Chondrocyte (in vitro differentiated cells): ENCODE results near the gene RERG. TPM values are rescaled to one million over a fixed set of nuclear protein-coding genes. Genes with fewer than 3 reads are reported as not detected.

Source experiments
- DNase-seq: peaks from one replicate; pipeline ENCODE4 v3.0.0; 2021; ENCODE audit warnings: mixed read lengths, low spot score
- H3K27ac Mint-ChIP-seq: one replicate; pipeline ENCODE4 v1.8.0; 2021; ENCODE audit warnings: mild to moderate bottlenecking, moderate library complexity, mixed read lengths; ENCODE audit not compliant: unreplicated experiment
- H3K27me3 Mint-ChIP-seq: 2 replicates; pipeline ENCODE4 v1.8.0; 2021; ENCODE audit warnings: low read depth, mixed read lengths
- H3K36me3 Mint-ChIP-seq: 2 replicates; pipeline ENCODE4 v1.8.0; 2021; ENCODE audit warnings: low read depth, mixed read lengths
- H3K4me1 Mint-ChIP-seq: 2 replicates; pipeline ENCODE4 v1.8.0; 2021; ENCODE audit warnings: low read depth, mild to moderate bottlenecking, mixed read lengths
- H3K4me3 Mint-ChIP-seq: one replicate; pipeline ENCODE4 v1.8.0; 2021; ENCODE audit warnings: mild to moderate bottlenecking, moderate library complexity, mixed read lengths; ENCODE audit not compliant: unreplicated experiment
- H3K9me3 Mint-ChIP-seq: 2 replicates; pipeline ENCODE4 v1.8.0; 2021; ENCODE audit warnings: low read depth, mixed read lengths
- CTCF ChIP-seq: fragments of 200-600 bp; sonication (generic); IDR thresholded peaks from 2 replicates; pipeline ENCODE4 v1.5.0; 2021; ENCODE audit warnings: antibody characterized with exemption, mild to moderate bottlenecking, moderate library complexity
- total RNA-seq: library from RNA; stranded (reverse); gene quantifications from 3 replicates; pipeline ENCODE4 v1.2.1, GENCODE V29; 2021

RERG gene
- total RNA-seq, 1 donor from 2014 or later = 10.1 TPM

GRCh38 chr12:15116983-15117382, 104.2 kb downstream of the RERG start:
- H3K9me3 Mint-ChIP-seq = no peaks in the 10 kb centered on the region
- no peak for DNase-seq
- TF ChIP-seq CTCF = no peak
- peak overlapping the region; percentile 53 for H3K27ac Mint-ChIP-seq
- H3K27me3 Mint-ChIP-seq = no peaks in the 10 kb centered on the region
- H3K4me1 Mint-ChIP-seq = peaks cover 43% of the 10 kb centered on the region
- no peaks in the 10 kb centered on the region for H3K36me3 Mint-ChIP-seq
- no peak overlapping the region for H3K4me3 Mint-ChIP-seq

GRCh38 chr12:15116086-15116485, 105.1 kb downstream of the RERG start:
- Mint-ChIP-seq H3K27ac (peak overlapping the region; percentile 18), H3K4me3 (peak overlapping the region; percentile 56), H3K36me3 (peaks cover 3% of the 10 kb centered on the region), H3K9me3 (no peaks in the 10 kb centered on the region), H3K4me1 (peaks cover 38% of the 10 kb centered on the region), H3K27me3 (no peaks in the 10 kb centered on the region)
- DNase-seq = no peak
- no peak for TF ChIP-seq CTCF

DNA sequence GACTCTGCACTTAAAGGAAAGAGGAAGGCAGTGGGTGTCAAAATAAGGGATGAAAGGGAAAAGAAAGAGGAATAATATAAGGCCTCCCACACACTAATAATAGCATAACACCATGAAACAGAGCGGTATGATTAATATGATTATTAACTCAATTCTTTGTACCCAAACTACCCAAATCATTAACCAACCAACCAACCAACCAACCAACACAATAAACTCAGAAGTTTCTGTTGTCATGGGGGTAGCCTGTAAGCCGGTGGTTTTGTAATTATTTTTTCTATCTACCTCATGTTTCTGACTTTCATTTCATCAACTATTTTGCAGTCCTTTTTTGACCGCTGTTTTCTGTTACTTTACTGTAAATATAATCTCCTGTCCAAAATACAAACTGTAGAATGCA, 105.8 kb downstream of the RERG start:
- Mint-ChIP-seq H3K4me3 (no peak overlapping the region), H3K9me3 (no peaks in the 10 kb centered on the region), H3K4me1 (peaks cover 33% of the 10 kb centered on the region), H3K27me3 (no peaks in the 10 kb centered on the region), H3K27ac (no peak overlapping the region), H3K36me3 (peaks cover 7% of the 10 kb centered on the region)
- TF ChIP-seq CTCF = no peak
- no peak for DNase-seq

DNA sequence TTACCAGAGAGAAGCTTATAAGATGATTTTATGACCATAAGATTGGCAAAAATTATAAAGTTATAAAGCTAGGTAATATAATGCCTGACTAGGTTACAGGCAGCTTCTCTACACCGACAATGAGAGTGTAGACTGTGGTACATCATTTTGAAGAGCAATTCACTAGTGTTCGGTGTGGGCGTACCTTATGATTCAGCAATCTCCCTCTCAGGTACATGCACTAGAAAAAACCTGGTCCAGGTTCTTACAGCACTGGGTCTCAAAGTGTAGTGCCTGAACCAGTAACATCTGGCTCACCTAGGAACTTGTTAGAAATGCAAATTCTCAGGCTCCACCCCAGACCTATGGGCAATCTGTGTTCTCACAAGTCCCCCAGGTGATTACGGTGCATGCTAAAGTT, 106.7 kb downstream of the RERG start:
- TF ChIP-seq CTCF = no peak
- no peak for DNase-seq
- H3K27me3 Mint-ChIP-seq = no peaks in the 10 kb centered on the region
- peaks cover 28% of the 10 kb centered on the region for H3K4me1 Mint-ChIP-seq
- no peaks in the 10 kb centered on the region for H3K9me3 Mint-ChIP-seq
- no peak overlapping the region for H3K4me3 Mint-ChIP-seq
- H3K36me3 Mint-ChIP-seq = peaks cover 8% of the 10 kb centered on the region
- no peak overlapping the region for H3K27ac Mint-ChIP-seq

- H3K27ac Mint-ChIP-seq = no peak overlapping the region
- no peaks in the 10 kb centered on the region for H3K36me3 Mint-ChIP-seq
These were observed 128.4 kb downstream of the RERG start for GRCh38 chr12:15092826-15093225.

More at GRCh38 chr12:15092826-15093225, 128.4 kb downstream of the RERG start:
- Mint-ChIP-seq H3K4me3 (no peak overlapping the region), H3K4me1 (no peaks in the 10 kb centered on the region), H3K27me3 (no peaks in the 10 kb centered on the region), H3K9me3 (peaks cover 4% of the 10 kb centered on the region)
- no peak for DNase-seq
- no peak for TF ChIP-seq CTCF
